Measurements from ENCODE around the gene DIP2B. TPM values are rescaled to one million over a fixed set of nuclear protein-coding genes. Genes with fewer than 3 reads are reported as not detected.

Gene DIP2B
- total RNA-seq, 4 donors from 2014 or later, result 27.9 to 31.8 (median 29.8) TPM

GRCh38 chr12:50750366-50750765 lies 245.6 kb downstream of the DIP2B start:
- TF ChIP-seq, protein P1, sequence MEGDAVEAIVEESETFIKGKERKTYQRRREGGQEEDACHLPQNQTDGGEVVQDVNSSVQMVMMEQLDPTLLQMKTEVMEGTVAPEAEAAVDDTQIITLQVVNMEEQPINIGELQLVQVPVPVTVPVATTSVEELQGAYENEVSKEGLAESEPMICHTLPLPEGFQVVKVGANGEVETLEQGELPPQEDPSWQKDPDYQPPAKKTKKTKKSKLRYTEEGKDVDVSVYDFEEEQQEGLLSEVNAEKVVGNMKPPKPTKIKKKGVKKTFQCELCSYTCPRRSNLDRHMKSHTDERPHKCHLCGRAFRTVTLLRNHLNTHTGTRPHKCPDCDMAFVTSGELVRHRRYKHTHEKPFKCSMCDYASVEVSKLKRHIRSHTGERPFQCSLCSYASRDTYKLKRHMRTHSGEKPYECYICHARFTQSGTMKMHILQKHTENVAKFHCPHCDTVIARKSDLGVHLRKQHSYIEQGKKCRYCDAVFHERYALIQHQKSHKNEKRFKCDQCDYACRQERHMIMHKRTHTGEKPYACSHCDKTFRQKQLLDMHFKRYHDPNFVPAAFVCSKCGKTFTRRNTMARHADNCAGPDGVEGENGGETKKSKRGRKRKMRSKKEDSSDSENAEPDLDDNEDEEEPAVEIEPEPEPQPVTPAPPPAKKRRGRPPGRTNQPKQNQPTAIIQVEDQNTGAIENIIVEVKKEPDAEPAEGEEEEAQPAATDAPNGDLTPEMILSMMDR (IDR thresholded peaks at IDR 0.05; ENCODE audit: low read depth), result no peak

DNA sequence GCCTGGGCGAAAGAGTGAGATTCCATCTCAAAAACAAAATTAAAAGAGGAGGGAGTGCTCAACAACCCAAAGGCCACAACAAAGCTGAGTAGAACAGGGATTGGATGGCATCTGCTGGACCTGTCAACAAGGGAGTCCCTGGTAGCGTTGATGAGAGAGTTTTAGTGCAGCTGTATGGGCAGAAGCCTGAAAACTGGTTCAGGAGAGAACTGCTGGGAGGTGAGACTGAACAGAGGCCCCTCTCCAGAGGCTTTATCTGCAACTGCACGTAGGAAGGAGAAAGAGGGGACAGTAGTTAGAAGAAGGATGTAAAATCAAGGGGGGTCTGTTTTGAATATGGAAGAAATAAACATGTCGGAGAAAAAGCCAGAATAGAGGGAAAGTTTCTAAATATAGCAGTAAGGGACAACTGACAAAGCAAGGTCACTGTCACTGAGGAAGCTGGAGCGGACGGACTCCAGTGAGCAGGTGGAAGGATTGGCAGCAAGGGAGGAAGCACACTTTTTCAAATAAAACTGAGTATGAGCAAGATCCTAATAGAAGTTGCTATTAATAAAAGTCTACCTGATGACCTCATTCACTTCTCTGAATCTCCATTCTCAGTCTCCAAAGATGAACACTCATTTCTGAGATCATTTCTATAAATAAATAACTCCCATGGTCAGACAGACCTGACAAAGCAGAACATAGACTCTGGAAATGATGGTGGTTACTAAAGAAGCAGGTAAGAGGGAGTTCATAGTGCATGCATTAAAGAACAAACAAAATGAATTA lies 247.3 kb downstream of the DIP2B start:
- TF ChIP-seq, protein P1 (IDR thresholded peaks at IDR 0.05; ENCODE audit: low read depth), result no peak

DNA sequence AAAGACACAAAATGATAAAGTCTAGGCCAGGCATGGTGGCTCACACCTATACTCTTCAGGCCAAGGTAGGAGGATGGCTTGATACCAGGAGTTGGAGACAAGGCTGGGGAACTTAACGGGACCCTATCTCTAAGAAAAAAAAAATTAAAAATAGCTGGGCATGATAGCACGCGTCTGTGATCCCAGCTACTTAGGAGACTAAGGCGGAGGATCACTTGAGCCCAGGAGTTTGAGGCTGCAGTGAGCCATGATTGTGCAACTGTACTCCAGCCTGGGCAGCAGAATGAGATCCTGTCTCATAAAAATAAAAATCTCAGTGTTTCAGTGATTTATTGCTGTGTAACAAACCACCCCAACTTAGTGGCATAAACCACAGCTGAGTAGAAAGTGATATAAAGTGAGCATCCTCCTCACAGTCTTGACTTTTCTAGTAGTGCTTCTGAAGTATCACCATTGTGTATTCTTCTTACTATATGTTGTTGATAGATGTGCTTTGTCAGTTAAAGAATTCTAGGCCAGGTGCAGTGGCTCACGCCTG lies 248.5 kb downstream of the DIP2B start:
- TF ChIP-seq, protein P1 (IDR thresholded peaks at IDR 0.05; ENCODE audit: low read depth), result no peak

GRCh38 chr12:50763639-50764285 lies 259.0 kb downstream of the DIP2B start, which contains the start of gene ATF1:
TSS of gene ATF1 (plus strand) at chr12:50764101. CDS start at chr12:50780146, 16,045 bp downstream.
- TF ChIP-seq, protein P1 (IDR thresholded peaks at IDR 0.05; ENCODE audit: low read depth), result no peak

- TF ChIP-seq, protein P1 (IDR thresholded peaks at IDR 0.05; ENCODE audit: low read depth), result no peak
Measured at GRCh38 chr12:50764286-50765094, 259.7 kb downstream of the DIP2B start.

DNA sequence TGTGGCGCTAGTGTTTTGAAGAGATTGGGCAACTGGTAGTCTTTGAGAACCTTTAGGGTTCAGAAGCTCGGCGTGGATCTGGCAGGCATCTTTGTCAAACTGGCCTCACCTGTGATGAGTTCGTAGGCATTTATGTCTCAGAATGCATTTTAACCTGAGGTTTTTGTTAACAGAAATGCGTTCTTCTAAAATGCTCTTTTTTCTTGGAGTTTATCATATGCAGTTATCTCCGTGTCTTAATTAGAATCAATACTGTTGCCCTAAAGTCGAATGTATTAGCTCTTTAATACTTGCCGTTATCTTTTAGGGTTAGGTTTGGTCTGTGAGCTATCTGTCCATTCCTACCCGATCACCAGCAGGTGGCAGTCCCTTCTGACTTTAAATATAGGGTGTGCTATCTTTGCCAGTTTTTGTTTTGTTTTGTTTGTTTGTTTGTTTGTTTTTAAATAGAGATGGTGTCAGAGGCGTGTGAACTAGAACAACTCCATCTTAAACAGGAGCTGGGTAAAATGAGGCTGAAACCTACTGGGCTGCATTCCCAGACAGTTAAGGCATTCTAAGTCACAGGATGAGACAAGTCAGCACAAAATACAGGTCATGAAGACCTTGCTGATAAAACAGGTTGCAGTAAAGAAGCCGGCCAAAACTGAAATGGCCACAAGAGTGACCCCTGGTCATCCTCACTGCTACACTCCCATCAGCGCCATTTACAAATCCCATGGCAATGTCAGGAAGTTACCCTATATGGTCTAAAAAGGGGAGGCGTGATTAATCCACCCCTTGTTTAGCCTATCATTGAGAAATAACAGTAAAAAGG lies 260.5 kb downstream of the DIP2B start:
- TF ChIP-seq, protein P1 (IDR thresholded peaks at IDR 0.05; ENCODE audit: low read depth), result no peak

Data from subcutaneous adipose tissue (tissue), 4 donors.